DMS79 (cell line): Measurements from ENCODE around the gene GNAQ.

Experiments used
- DNase-seq: peaks from one replicate; lab custom pipeline; 2025; lab: John Stamatoyannopoulos, UW

GNAQ gene

GRCh38 chr9:77974434-77974833 lies 57.2 kb downstream of the GNAQ start:
- no peak for DNase-seq

- DNase-seq: no peak
Observed at GRCh38 chr9:77969083-77969482, 62.5 kb downstream of the GNAQ start.

DNA sequence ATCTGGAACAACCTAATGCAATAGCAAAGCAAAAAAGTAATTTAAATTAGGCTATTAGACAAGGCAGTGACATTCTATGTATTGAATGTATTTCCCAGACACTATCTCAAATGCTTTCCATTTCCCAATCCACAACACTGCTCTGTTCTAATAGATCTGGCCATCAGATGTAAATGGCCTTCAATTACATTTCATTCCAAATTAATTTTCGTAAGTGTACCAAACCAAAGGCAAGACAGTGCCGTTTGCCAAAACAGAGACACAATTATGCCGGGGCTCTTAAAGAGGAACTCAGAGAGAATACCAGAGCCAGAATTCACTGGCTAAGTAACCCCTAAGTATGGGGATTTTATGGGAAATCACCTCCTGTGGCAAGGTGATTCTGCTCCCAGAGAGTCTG lies 63.1 kb downstream of the GNAQ start:
- peak; percentile 13 for DNase-seq

- DNase-seq: no peak
Observed at GRCh38 chr9:77966718-77967117, 64.9 kb downstream of the GNAQ start.

- DNase-seq: no peak
Observed at GRCh38 chr9:77965445-77966123, 66.0 kb downstream of the GNAQ start.

GRCh38 chr9:77964258-77964657 lies 67.4 kb downstream of the GNAQ start:
- peak; percentile 5 for DNase-seq

DNA sequence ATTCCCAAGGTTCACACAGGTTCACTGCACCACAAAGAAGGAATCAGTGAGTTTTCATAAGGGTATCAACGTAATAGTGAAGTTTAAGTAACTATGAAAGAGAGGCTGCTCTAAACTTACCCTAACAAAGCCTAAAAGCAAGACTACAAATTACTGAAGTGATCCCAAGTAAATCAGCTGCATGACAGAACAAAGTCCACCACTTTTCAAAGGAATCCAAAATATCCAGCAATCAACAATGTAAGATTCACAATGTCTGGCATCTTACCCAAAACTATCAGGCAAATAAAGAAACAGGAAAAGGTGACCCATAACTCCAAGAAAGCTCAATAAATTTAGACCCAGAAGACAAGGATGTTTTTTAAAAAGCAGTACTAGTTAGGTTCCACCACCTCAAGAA lies 70.1 kb downstream of the GNAQ start:
- no peak for DNase-seq

DNA sequence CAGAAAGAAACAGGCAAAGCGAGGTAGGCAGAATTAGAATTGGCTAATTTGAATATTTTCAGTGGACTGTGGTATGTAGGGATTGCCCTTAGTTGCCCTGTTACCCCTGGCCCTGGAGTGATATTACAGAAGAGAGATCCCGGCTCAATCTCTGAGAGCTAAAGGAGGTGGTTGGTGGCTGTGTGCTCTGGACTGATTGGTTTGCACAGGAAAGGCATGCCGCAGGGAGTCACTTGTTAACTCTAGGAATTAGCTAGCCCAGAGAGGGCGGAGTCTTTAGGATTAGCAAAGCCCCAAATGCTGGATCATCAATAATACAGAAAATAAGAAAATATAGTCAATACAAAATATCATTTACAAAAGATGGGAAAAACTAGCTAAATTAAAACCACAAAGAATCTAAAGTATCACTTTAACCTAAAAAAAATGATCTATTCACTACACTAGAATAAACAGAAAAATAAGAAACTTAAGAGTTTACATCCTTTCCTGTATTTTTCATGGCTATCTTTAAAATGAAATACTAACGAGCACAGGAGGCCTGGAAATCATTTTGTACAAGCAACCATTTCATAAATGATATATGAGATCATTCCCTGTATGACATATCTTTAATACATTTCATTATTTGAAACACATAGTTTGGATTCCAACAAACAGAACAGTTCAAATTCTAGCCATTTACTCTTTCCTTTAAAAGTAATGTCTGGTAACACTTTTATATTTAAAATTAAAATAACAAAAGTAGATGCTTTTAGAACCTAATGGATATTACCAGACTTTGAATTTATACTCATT lies 71.1 kb downstream of the GNAQ start:
- no peak for DNase-seq

DNA sequence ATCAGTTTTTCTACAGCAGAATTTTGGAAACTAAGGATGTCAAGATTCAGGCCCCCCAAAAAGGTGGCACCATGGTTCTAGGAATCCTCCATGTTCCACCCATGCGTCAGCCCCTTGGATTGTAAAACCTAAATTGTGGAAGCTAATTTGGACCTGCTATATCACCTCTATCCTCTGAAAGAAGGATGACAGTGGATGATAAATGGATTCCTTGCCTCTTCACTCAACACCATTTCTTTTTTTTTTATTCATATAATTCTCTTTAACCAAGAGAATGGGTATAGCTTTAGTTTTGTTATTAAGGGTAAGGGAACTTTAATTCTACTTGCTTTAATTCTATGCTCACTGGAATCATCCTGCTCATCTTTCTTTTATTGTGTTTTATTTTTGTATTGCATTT lies 71.8 kb downstream of the GNAQ start:
- no peak for DNase-seq

- no peak for DNase-seq
Observed at GRCh38 chr9:77957652-77958051, 74.0 kb downstream of the GNAQ start.

GRCh38 chr9:77956555-77956954 lies 75.1 kb downstream of the GNAQ start:
- DNase-seq: no peak

DNA sequence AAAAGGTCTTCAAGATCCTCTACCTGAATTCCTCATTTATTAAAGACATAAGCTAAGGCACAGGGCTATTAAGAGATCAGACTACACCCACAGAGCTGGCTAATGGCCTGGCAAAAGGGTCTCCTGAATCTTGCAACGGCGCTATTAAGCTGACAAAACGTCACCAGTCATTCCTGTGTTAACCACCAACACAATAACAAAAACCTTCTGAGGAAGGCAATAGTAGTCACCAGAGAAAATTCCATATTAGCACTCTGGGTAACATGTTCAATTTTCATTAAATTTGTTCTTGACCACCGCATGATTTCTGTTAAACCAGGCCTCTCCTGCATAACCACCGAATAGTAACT lies 77.0 kb downstream of the GNAQ start:
- no peak for DNase-seq

- no peak for DNase-seq
Observed at GRCh38 chr9:77954013-77954665, 77.5 kb downstream of the GNAQ start.

DNA sequence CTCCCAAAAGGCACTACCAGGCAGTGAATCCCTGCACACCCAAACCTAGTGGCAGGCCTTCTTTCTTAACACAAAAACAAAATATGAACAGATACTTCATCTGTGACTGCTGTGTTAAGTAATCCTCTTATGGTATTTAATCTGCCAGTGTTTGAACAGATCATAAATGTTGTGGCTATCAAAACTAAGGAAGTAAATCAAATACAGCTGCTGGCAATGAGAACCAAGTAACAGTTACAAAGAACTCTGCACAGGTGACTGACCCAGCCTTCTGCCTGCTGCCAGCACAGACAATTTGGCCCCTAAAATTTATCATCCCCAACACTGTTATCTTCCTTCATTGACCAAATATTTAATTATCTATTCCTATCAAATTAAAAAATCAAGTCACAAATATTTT lies 78.0 kb downstream of the GNAQ start:
- DNase-seq: no peak

- DNase-seq: peak; percentile 44
Observed at GRCh38 chr9:77952635-77953328, 78.8 kb downstream of the GNAQ start.

DNA sequence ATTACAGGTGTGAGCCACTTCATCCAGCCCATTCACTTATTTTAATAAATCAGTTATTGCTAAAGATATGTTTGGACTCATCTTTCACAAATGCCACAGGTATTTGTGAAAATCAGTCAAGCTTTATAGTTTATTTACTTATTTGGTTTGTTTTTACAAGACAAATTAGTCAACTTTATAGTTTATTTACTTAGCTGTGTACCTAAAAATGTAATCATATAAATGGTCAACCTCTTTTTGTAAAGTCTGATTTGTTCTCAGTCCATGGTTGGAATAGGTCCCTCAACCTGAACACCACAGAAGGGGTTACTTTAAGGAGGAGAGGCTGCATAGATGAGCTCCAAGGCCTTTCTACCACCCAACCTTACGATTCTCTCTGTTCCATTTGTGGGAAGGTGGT lies 80.2 kb downstream of the GNAQ start:
- DNase-seq: no peak

DNA sequence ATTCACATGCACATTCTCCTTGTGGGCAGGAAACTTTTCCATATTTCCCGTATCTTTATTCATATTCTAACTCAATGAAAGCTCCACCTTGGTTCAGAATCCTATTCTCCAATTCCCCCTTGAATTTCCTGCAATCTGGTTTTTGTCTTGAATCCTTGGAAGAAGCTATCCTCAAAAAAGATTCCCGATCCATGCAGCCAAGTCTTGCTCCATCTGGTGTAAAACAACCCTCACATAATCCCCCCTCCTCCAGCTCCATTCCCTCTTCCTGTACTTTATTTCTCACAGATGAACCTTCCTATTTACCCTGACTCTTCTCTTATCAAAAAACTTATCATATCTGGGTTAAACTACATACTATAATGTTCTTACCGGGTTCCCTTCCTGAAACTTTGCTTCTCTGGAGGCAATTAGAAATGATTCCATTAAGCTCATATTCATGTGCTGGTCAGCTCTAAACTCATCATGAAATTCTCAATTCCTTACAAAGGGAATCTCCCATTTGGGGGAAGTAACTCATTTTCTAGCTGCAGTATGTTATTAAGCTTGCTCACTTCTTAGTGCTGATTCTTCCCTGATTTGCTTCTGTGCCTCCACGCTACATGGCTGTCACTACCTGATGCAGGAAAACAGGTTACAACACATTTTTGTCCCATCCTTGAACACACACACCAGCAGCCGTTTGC lies 81.7 kb downstream of the GNAQ start:
- DNase-seq: no peak

GRCh38 chr9:77947651-77948050 lies 84.0 kb downstream of the GNAQ start:
- no peak for DNase-seq

GRCh38 chr9:77946969-77947620 lies 84.5 kb downstream of the GNAQ start:
- no peak for DNase-seq

- no peak for DNase-seq
Observed at GRCh38 chr9:77946296-77946695, 85.3 kb downstream of the GNAQ start.

DNA sequence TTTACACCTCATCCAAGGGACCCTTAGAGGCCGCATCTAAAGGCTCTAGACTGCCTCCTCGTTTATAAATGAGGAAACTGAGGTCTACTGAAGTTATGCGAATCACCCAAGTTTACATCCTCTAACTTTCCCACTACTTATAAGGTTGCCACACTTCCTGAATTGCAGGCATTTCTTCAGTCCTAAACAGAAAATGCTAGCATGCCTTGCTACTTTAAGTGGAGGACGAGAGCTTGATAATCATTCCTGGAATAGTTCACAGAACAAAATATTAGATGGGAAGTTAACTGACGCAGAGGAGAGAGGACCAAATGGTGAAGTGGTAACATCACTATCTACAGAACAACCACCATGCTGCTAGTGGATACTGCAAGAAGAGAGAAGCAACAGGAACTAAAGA lies 85.8 kb downstream of the GNAQ start:
- DNase-seq: no peak
